Caco-2 (cell line): ENCODE data around the gene TEX19. TPM values are rescaled to one million over a fixed set of nuclear protein-coding genes. Genes with fewer than 3 reads are reported as not detected.

Source experiments
- BruUV-seq: library from RNA; stranded (reverse); fragments of 400-500 nt; replicated peaks from 2 replicates; lab custom pipeline; 2021; lab: Mats Ljungman, UMichigan
- CTCF ChIA-PET: fragments of 300-600 bp; sonication (Branson Sonifier 250); formaldehyde crosslinking; loops from one replicate; lab custom pipeline; 2022; ENCODE audit warnings: antibody characterized with exemption; lab: Charles Lee
- POLR2A ChIA-PET: fragments of 300-600 bp; sonication (Branson Sonifier 250); formaldehyde crosslinking; loops from one replicate; lab custom pipeline; 2022; ENCODE audit warnings: antibody characterized with exemption; lab: Charles Lee
- DNase-seq, 2 experiments: peaks; one replicate each; pipeline versions ENCODE4 v3.0.0 to v3.0.0-alpha.2; 2020 to 2022
- H3K27me3 ChIP-seq: replicated peaks from 2 replicates; pipeline ENCODE4 v1.6.0; 2011; ENCODE audit warnings: low read length; ENCODE audit not compliant: control insufficient read depth, insufficient read depth
- H3K36me3 ChIP-seq: 2 replicates; pipeline ENCODE4 v1.5.1; 2011; ENCODE audit warnings: low read length; ENCODE audit not compliant: control insufficient read depth, insufficient read depth
- H3K4me1 ChIP-seq: fragments of 250-450 bp; sonication (Bioruptor Pico); 2 replicates; pipeline ENCODE4 v1.5.1; 2020; ENCODE audit warnings: mild to moderate bottlenecking
- H3K4me3 ChIP-seq: 2 replicates; pipeline ENCODE4 v1.5.1; 2011; ENCODE audit warnings: low read depth, mild to moderate bottlenecking, control low read depth, low read length
- H3K9me3 ChIP-seq: fragments of 250-450 bp; sonication (Bioruptor Pico); 2 replicates; pipeline ENCODE4 v1.5.1; 2020; ENCODE audit warnings: mild to moderate bottlenecking, moderate library complexity
- H3K27ac Mint-ChIP-seq: one replicate; pipeline ENCODE4 v1.8.0; 2022; ENCODE audit warnings: mixed read lengths; ENCODE audit not compliant: unreplicated experiment
- H3K27me3 Mint-ChIP-seq: one replicate; pipeline ENCODE4 v1.8.0; 2022; ENCODE audit warnings: mixed read lengths; ENCODE audit not compliant: insufficient read depth, unreplicated experiment
- H3K36me3 Mint-ChIP-seq: one replicate; pipeline ENCODE4 v1.8.0; 2022; ENCODE audit warnings: mild to moderate bottlenecking, mixed read lengths; ENCODE audit not compliant: insufficient read depth, unreplicated experiment
- H3K4me1 Mint-ChIP-seq: one replicate; pipeline ENCODE4 v1.8.0; 2022; ENCODE audit warnings: low read depth, mixed read lengths; ENCODE audit not compliant: unreplicated experiment
- H3K4me3 Mint-ChIP-seq: one replicate; pipeline ENCODE4 v1.8.0; 2022; ENCODE audit warnings: mild to moderate bottlenecking, moderate library complexity, mixed read lengths; ENCODE audit not compliant: unreplicated experiment
- H3K9me3 Mint-ChIP-seq: one replicate; pipeline ENCODE4 v1.8.0; 2022; ENCODE audit warnings: mixed read lengths; ENCODE audit not compliant: unreplicated experiment
- intact Hi-C: fragments of 100-400 bp; cut with micrococcal nuclease; formaldehyde crosslinking; loops from one replicate; pipeline ENCODE4 v1.10.0; 2022; ENCODE audit not compliant: unreplicated experiment
- total RNA-seq: library from RNA; stranded (reverse); gene quantifications from 2 replicates; pipeline ENCODE4 v1.2.3, GENCODE V29; 2022
- TF ChIP-seq, protein P1 (sequence below), 2 experiments: fragments of 200-600 bp in 1 of 2; IDR thresholded peaks; 1 replicate in 1 of 2; 2 replicates in 1 of 2; pipeline versions ENCODE4 v1.5.1 to v1.8.0; 2011 to 2022; ENCODE audit warnings: antibody characterized with exemption in 1 of 2, control low read depth in 1 of 2, inconsistent platforms in 1 of 2, low read depth in 1 of 2, low read length in 1 of 2, mild to moderate bottlenecking in 1 of 2, moderate library complexity in 1 of 2; ENCODE audit not compliant: insufficient read depth in 1 of 2, severe bottlenecking in 1 of 2, unreplicated experiment in 1 of 2

Gene TEX19
- total RNA-seq, 1 experiment from 2014 or later: 4.2 TPM

DNA sequence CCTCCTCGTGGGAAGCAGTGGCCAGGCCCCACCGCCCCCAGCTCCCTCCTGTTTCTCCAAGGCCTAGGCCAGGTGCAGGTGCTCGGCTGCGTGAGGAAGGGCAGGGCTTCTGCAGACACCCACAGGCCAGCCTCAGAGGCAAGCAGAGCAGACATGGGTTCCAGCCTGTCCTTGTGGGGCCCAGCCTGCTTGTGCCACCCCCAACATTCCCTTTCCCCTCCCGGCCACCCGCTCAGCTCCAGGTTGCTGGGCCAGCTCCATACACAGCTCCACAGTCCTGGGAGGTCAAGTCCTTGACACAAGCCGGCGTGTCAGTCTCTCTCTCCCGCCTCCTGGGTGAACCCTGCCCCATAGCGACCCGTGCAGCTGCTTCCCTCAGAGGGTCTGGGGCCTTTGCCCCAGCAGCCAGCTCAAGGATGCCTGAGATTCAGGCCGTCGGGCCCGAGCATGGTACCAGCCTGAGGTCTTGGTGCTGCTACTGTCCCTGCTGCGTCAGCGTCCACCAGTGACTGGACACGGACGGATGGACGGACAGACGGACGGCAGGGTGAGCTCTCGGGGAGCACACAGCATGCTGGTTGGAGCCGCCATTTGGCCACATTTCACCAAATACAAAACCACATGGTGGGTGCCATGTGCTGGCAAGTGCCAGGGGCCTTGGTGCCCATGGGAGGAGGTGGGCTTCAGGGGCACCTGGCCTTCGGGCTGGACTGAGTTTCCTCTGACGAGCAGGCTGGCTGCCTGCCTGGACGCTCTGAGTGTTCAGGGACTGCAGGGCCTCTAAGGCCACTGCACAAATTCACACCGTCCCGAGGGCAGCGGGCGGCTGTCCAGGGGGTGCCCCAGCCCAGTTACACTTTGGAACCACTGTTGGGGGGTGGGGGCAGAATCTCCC lies 33.5 kb upstream of the TEX19 start:
- CTCF ChIA-PET: no interaction called here
- H3K9me3 ChIP-seq: no peaks in the 10 kb centered on the region
- no peak overlapping the region for H3K4me3 ChIP-seq
- H3K27ac Mint-ChIP-seq: no peak overlapping the region
- no TSS peak for BruUV-seq
- H3K4me1 Mint-ChIP-seq: no peaks in the 10 kb centered on the region
- intact Hi-C loops: no loop called here
- no peaks in the 10 kb centered on the region for H3K9me3 Mint-ChIP-seq
- peaks cover 6% of the 10 kb centered on the region for H3K36me3 Mint-ChIP-seq
- no peaks in the 10 kb centered on the region for H3K27me3 ChIP-seq
- H3K4me1 ChIP-seq: peaks cover 27% of the 10 kb centered on the region
- TF ChIP-seq, protein P1, sequence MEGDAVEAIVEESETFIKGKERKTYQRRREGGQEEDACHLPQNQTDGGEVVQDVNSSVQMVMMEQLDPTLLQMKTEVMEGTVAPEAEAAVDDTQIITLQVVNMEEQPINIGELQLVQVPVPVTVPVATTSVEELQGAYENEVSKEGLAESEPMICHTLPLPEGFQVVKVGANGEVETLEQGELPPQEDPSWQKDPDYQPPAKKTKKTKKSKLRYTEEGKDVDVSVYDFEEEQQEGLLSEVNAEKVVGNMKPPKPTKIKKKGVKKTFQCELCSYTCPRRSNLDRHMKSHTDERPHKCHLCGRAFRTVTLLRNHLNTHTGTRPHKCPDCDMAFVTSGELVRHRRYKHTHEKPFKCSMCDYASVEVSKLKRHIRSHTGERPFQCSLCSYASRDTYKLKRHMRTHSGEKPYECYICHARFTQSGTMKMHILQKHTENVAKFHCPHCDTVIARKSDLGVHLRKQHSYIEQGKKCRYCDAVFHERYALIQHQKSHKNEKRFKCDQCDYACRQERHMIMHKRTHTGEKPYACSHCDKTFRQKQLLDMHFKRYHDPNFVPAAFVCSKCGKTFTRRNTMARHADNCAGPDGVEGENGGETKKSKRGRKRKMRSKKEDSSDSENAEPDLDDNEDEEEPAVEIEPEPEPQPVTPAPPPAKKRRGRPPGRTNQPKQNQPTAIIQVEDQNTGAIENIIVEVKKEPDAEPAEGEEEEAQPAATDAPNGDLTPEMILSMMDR (IDR thresholded peaks at IDR 0.05; ENCODE audit: insufficient read depth in 1 of 2, low read depth in 1 of 2, low read length in 1 of 2, severe bottlenecking in 1 of 2, unreplicated experiment in 1 of 2): no peak
- POLR2A ChIA-PET: interaction anchor here (0.6 kb wide), 1 partner anchor 33 kb away, joined by 4 read pairs; no protein-coding TSS in a partner anchor
- no peak for DNase-seq
- no peak overlapping the region for H3K4me3 Mint-ChIP-seq
- H3K27me3 Mint-ChIP-seq: no peaks in the 10 kb centered on the region
- H3K36me3 ChIP-seq: no peaks in the 10 kb centered on the region

DNA sequence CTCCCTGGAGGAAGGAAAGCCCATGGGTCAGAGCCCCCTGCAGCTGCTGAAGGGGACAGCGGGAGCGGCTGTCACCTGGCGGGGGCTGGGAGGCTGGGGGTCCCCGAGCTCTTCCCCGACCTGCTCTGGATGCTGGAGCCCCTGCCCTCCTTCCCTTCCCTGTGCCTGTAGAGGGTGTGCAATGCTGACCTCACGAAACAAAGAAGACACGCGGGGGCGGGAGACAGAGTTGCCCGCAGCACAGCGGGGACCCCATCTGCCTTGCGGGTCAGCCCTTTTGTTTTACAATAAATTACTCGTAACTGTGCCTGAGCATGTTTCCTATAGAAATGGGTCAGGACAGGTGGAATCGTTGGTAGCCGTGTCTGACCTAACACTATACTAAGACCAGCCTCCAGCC lies 31.8 kb upstream of the TEX19 start:
- H3K27me3 ChIP-seq: no peaks in the 10 kb centered on the region
- Mint-ChIP-seq H3K27ac (no peak overlapping the region), H3K27me3 (no peaks in the 10 kb centered on the region)

DNA sequence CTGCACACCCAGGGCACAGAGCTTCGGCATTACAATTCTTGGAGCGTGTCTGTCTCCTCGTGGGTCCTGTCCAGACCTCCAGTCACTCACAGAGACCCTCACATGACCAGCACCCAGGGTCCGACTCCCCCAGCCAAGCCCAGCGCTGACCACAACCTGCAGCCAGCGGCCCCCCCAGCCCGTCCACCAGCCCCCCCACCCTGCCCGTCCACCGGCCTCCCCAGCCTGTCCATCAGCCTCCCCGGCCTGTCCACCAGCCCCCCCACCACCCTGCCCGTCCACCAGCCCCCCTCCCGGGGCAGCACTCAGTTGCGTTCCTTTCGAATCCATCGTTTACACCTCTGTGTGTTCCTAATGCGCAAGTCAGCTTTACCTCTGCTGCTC lies 31.3 kb upstream of the TEX19 start:
- Histone ChIP-seq H3K27me3 (no peaks in the 10 kb centered on the region), H3K4me1 (peaks cover 25% of the 10 kb centered on the region), H3K9me3 (no peaks in the 10 kb centered on the region), H3K4me3 (no peak overlapping the region), H3K36me3 (no peaks in the 10 kb centered on the region)
- TF ChIP-seq, protein P1 (IDR thresholded peaks at IDR 0.05; ENCODE audit: insufficient read depth in 1 of 2, low read depth in 1 of 2, low read length in 1 of 2, severe bottlenecking in 1 of 2, unreplicated experiment in 1 of 2): no peak
- Mint-ChIP-seq H3K9me3 (no peaks in the 10 kb centered on the region), H3K27ac (no peak overlapping the region), H3K27me3 (no peaks in the 10 kb centered on the region), H3K4me3 (no peak overlapping the region), H3K36me3 (peaks cover 10% of the 10 kb centered on the region), H3K4me1 (no peaks in the 10 kb centered on the region)
- intact Hi-C loops: no loop called here
- ChIA-PET POLR2A (no interaction called here), CTCF (interaction anchor here (0.7 kb wide), 1 partner anchor 357 kb away, joined by 3 read pairs; no protein-coding TSS in a partner anchor)
- DNase-seq: no peak
- BruUV-seq: no TSS peak

More for the DNA sequence above, 31.8 kb upstream of the TEX19 start:
- H3K4me3 Mint-ChIP-seq: no peak overlapping the region
- DNase-seq: no peak
- no peaks in the 10 kb centered on the region for H3K9me3 Mint-ChIP-seq
- peaks cover 10% of the 10 kb centered on the region for H3K36me3 Mint-ChIP-seq
- Histone ChIP-seq H3K4me3 (no peak overlapping the region), H3K36me3 (no peaks in the 10 kb centered on the region), H3K9me3 (no peaks in the 10 kb centered on the region), H3K4me1 (peaks cover 23% of the 10 kb centered on the region)
- POLR2A ChIA-PET: no interaction called here
- intact Hi-C loops: no loop called here
- H3K4me1 Mint-ChIP-seq: no peaks in the 10 kb centered on the region
- CTCF ChIA-PET: no interaction called here
- TF ChIP-seq, protein P1 (IDR thresholded peaks at IDR 0.05; ENCODE audit: insufficient read depth in 1 of 2, low read depth in 1 of 2, low read length in 1 of 2, severe bottlenecking in 1 of 2, unreplicated experiment in 1 of 2): no peak
- no TSS peak for BruUV-seq
